GM12878 (cell line): ENCODE data around the gene RETREG3. TPM values are rescaled to one million over a fixed set of nuclear protein-coding genes. Genes with fewer than 3 reads are reported as not detected.
A peak's percentile ranks its signal among the peaks of the same experiment; 100 is the strongest.

Experiments used
- EGR1 ChIP-seq, 2 experiments: IDR thresholded peaks; 1 replicate in 1 of 2; 2 replicates in 1 of 2; pipeline ENCODE4 v1.6.1; 2011 to 2012; ENCODE audit warnings: low read depth in 2 of 2, low read length in 2 of 2, borderline replicate concordance in 1 of 2, mild to moderate bottlenecking in 1 of 2, moderate library complexity in 1 of 2
- FOS ChIP-seq: IDR thresholded peaks from 3 replicates; pipeline ENCODE4 v1.6.1; 2011; ENCODE audit warnings: borderline replicate concordance; ENCODE audit not compliant: insufficient read length; ENCODE audit errors: extremely low read depth
- GATAD2B ChIP-seq: fragments of 450-650 bp; conservative IDR thresholded peaks from 2 replicates; pipeline ENCODE4 v1.6.1; 2017; ENCODE audit warnings: low read depth, mild to moderate bottlenecking, moderate library complexity
- HDGF ChIP-seq: fragments of 450-650 bp; IDR thresholded peaks from 2 replicates; pipeline ENCODE4 v1.6.1; 2016; ENCODE audit warnings: antibody characterized with exemption
- IKZF2 ChIP-seq, 2 experiments: fragments of 450-650 bp; IDR thresholded peaks; 2 replicates each; pipeline ENCODE4 v1.6.1; 2017; ENCODE audit warnings: mild to moderate bottlenecking in 2 of 2, moderate library complexity in 2 of 2
- IRF4 ChIP-seq: IDR thresholded peaks from 2 replicates; pipeline ENCODE4 v1.6.1; 2011; ENCODE audit warnings: low read depth, low read length
- KLF5 ChIP-seq: fragments of 450-650 bp; IDR thresholded peaks from 2 replicates; pipeline ENCODE4 v1.6.1; 2014; ENCODE audit warnings: mild to moderate bottlenecking; ENCODE audit not compliant: partially characterized antibody
- LARP7 ChIP-seq: fragments of 450-650 bp; IDR thresholded peaks from 2 replicates; pipeline ENCODE4 v1.6.1; 2017; ENCODE audit warnings: mild to moderate bottlenecking
- MEF2A ChIP-seq: IDR thresholded peaks from 2 replicates; pipeline ENCODE4 v1.6.1; 2011; ENCODE audit warnings: low read depth, mild to moderate bottlenecking, low read length, moderate library complexity; ENCODE audit not compliant: insufficient read depth
- NBN ChIP-seq: fragments of 450-650 bp; IDR thresholded peaks from 2 replicates; pipeline ENCODE4 v1.6.1; 2016
- NR2F1 ChIP-seq: fragments of 450-650 bp; conservative IDR thresholded peaks from 2 replicates; pipeline ENCODE4 v1.6.1; 2017; ENCODE audit warnings: mild to moderate bottlenecking
- RAD21 ChIP-seq: IDR thresholded peaks from 2 replicates; pipeline ENCODE4 v1.6.1; 2011; ENCODE audit warnings: mild to moderate bottlenecking, low read depth, low read length, moderate library complexity; ENCODE audit not compliant: insufficient read depth
- RUNX3 ChIP-seq: IDR thresholded peaks from 2 replicates; pipeline ENCODE4 v1.6.1; 2012; ENCODE audit warnings: low read length, inconsistent platforms
- SMARCA5 ChIP-seq: fragments of 450-650 bp; IDR thresholded peaks from 2 replicates; pipeline ENCODE4 v1.6.1; 2017; ENCODE audit warnings: mild to moderate bottlenecking
- SMC3 ChIP-seq: IDR thresholded peaks from 2 replicates; pipeline ENCODE4 v1.6.1; 2011; ENCODE audit warnings: low read length, improper control_type of control experiment, borderline replicate concordance
- YY1 ChIP-seq: IDR thresholded peaks from 2 replicates; pipeline ENCODE4 v1.6.1; 2011; ENCODE audit warnings: low read depth, mild to moderate bottlenecking, low read length
- ZNF217 ChIP-seq: fragments of 450-650 bp; IDR thresholded peaks from 2 replicates; pipeline ENCODE4 v1.6.1; 2017; ENCODE audit warnings: antibody characterized with exemption, mild to moderate bottlenecking
- polyA plus RNA-seq, 11 experiments: library from polyadenylated mRNA; depleted of rRNA in 4 of 11; unstranded in 6 of 11; stranded (reverse) in 5 of 11; fragments of >200 nt; fragmentation: Nextera tagmentation in 4 of 11; fragmentation: Illumina TruSeq in 1 of 11; extraction: Ambion mirVana in 4 of 11; extraction: Trizol in 1 of 11; gene quantifications; 1 replicate in 1 of 11; 2 replicates in 10 of 11; pipeline versions ENCODE4 v1.2.1 to v1.2.3, GENCODE V29; 2011 to 2016; ENCODE audit warnings: inconsistent platforms in 2 of 11, missing spikeins in 2 of 11, low read depth in 1 of 11
- total RNA-seq, 4 experiments: library from RNA; depleted of rRNA in 3 of 4; stranded (reverse); fragments of >200 nt in 3 of 4; fragmentation: Illumina TruSeq in 1 of 4; extraction: Trizol in 1 of 4; gene quantifications; 2 replicates each; pipeline versions ENCODE4 v1.2.1 to v1.2.3, GENCODE V29; 2013 to 2021
- TF ChIP-seq, protein P1 (sequence below): fragments of 450-650 bp; conservative IDR thresholded peaks from 2 replicates; pipeline ENCODE4 v1.6.1; 2017; ENCODE audit warnings: mild to moderate bottlenecking, moderate library complexity
- TF ChIP-seq, protein P2 (sequence below): fragments of 450-650 bp; IDR thresholded peaks from 2 replicates; pipeline ENCODE4 v1.6.1; 2017; ENCODE audit warnings: low read depth, mild to moderate bottlenecking, moderate library complexity
- TF ChIP-seq, protein P3 (sequence below): fragments of 450-650 bp; IDR thresholded peaks from 2 replicates; pipeline ENCODE4 v1.6.1; 2017; ENCODE audit warnings: mild to moderate bottlenecking, moderate library complexity
- TF ChIP-seq, protein P4 (sequence below): IDR thresholded peaks from 2 replicates; pipeline ENCODE4 v1.6.1; 2011; ENCODE audit warnings: borderline replicate concordance, low read depth, mild to moderate bottlenecking, moderate library complexity, low read length; ENCODE audit not compliant: insufficient read depth, poor library complexity, severe bottlenecking

RETREG3 gene
- total and polyA plus RNA-seq, 10 of the 15 experiments (the other 5 are each of a cell fraction or from before 2014, with no cell fraction given), result 7.0 to 50.6 (median 27.3) TPM

DNA sequence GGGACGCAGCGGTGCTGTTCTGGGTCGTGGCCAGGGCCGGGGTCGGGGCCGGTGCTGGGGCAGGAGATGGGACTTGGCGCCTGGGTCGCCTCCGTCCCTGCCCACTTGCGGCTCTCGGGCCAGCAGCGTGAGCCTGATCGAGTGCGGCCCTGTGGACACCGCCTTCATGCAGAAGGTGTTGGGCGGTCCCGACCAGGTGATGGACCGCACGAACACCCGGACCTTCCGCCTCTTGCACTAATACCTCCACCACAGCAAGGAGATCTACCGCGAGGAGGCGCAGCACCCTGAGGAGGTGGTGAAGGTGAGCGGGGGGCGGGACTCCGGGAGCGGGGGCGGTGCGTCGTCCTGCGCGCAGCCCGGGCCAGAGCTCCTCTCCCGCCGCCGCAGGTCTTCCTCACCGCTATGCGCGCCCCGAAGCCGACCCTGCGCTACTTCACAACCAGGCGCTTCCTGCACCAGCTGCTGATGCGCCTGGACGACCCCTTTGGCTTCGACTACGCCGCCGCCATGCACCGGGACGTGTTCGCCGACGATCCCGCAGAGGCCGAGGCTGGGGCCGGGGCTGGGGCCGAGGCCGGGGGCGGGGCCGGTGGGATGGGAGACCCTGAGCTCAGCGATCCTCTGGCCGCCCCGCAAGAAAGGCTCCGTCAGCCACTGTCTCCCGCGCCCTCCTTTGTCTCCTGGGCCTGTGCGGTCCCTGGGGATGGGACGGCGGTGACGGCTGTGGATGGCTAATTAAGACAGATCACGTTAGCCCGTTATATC, 60.9 kb downstream of the RETREG3 start (continued):
- TF ChIP-seq EGR1 (IDR thresholded peaks at IDR 0.05; ENCODE audit: borderline replicate concordance in 1 of 2, low read depth in 2 of 2, low read length in 2 of 2) (peak in 1 of 2 experiments; percentile 98; a peak in 2 of 3 replicates), HDGF (peak; percentile 72; the same call in 1 of the 2 replicates), RAD21 (peak; percentile 59), MEF2A (0 out of 2 replicates have a peak, but pooled peaks have one; percentile 7), LARP7 (peak; percentile 42; the same call in 1 of the 2 replicates), KLF5 (peak; percentile 28), SMARCA5 (peak; percentile 62; the same call in 1 of the 2 replicates), IRF4 (no peak), GATAD2B (peak; percentile 62; the same call in 1 of the 2 replicates), FOS (no peak), SMC3 (peak; percentile 51; the same call in 1 of the 2 replicates), NBN (0 out of 2 replicates have a peak, but pooled peaks have one; percentile 18), IKZF2 (IDR thresholded peaks at IDR 0.05) (0 out of 4 replicates have a peak, but pooled peaks of 1 of the 2 experiments have one; percentile 16), NR2F1 (peak; percentile 40; the same call in 1 of the 2 replicates), YY1 (0 out of 2 replicates have a peak, but pooled peaks have one; percentile 48), ZNF217 (no peak), RUNX3 (peak; percentile 66)
- TF ChIP-seq, protein P1, sequence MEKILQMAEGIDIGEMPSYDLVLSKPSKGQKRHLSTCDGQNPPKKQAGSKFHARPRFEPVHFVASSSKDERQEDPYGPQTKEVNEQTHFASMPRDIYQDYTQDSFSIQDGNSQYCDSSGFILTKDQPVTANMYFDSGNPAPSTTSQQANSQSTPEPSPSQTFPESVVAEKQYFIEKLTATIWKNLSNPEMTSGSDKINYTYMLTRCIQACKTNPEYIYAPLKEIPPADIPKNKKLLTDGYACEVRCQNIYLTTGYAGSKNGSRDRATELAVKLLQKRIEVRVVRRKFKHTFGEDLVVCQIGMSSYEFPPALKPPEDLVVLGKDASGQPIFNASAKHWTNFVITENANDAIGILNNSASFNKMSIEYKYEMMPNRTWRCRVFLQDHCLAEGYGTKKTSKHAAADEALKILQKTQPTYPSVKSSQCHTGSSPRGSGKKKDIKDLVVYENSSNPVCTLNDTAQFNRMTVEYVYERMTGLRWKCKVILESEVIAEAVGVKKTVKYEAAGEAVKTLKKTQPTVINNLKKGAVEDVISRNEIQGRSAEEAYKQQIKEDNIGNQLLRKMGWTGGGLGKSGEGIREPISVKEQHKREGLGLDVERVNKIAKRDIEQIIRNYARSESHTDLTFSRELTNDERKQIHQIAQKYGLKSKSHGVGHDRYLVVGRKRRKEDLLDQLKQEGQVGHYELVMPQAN, result 0 out of 2 replicates have a peak, but pooled peaks have one; percentile 41
- TF ChIP-seq, protein P2, sequence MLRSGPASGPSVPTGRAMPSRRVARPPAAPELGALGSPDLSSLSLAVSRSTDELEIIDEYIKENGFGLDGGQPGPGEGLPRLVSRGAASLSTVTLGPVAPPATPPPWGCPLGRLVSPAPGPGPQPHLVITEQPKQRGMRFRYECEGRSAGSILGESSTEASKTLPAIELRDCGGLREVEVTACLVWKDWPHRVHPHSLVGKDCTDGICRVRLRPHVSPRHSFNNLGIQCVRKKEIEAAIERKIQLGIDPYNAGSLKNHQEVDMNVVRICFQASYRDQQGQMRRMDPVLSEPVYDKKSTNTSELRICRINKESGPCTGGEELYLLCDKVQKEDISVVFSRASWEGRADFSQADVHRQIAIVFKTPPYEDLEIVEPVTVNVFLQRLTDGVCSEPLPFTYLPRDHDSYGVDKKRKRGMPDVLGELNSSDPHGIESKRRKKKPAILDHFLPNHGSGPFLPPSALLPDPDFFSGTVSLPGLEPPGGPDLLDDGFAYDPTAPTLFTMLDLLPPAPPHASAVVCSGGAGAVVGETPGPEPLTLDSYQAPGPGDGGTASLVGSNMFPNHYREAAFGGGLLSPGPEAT, result no peak
- TF ChIP-seq, protein P3, sequence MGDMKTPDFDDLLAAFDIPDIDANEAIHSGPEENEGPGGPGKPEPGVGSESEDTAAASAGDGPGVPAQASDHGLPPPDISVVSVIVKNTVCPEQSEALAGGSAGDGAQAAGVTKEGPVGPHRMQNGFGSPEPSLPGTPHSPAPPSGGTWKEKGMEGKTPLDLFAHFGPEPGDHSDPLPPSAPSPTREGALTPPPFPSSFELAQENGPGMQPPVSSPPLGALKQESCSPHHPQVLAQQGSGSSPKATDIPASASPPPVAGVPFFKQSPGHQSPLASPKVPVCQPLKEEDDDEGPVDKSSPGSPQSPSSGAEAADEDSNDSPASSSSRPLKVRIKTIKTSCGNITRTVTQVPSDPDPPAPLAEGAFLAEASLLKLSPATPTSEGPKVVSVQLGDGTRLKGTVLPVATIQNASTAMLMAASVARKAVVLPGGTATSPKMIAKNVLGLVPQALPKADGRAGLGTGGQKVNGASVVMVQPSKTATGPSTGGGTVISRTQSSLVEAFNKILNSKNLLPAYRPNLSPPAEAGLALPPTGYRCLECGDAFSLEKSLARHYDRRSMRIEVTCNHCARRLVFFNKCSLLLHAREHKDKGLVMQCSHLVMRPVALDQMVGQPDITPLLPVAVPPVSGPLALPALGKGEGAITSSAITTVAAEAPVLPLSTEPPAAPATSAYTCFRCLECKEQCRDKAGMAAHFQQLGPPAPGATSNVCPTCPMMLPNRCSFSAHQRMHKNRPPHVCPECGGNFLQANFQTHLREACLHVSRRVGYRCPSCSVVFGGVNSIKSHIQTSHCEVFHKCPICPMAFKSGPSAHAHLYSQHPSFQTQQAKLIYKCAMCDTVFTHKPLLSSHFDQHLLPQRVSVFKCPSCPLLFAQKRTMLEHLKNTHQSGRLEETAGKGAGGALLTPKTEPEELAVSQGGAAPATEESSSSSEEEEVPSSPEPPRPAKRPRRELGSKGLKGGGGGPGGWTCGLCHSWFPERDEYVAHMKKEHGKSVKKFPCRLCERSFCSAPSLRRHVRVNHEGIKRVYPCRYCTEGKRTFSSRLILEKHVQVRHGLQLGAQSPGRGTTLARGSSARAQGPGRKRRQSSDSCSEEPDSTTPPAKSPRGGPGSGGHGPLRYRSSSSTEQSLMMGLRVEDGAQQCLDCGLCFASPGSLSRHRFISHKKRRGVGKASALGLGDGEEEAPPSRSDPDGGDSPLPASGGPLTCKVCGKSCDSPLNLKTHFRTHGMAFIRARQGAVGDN, result no peak; the same call in 1 of the 2 replicates
- TF ChIP-seq, protein P4, sequence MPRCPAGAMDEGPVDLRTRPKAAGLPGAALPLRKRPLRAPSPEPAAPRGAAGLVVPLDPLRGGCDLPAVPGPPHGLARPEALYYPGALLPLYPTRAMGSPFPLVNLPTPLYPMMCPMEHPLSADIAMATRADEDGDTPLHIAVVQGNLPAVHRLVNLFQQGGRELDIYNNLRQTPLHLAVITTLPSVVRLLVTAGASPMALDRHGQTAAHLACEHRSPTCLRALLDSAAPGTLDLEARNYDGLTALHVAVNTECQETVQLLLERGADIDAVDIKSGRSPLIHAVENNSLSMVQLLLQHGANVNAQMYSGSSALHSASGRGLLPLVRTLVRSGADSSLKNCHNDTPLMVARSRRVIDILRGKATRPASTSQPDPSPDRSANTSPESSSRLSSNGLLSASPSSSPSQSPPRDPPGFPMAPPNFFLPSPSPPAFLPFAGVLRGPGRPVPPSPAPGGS, result peak; percentile 54
